ENCODE measurements around the gene NSMCE4A. TPM values are rescaled to one million over a fixed set of nuclear protein-coding genes. Genes with fewer than 3 reads are reported as not detected.
"Not testable (repeated sequence)": the region's sequence is repeated elsewhere in the genome, so short reads cannot be mapped to it uniquely, and the experiment has no call there.

NSMCE4A gene
- total and polyA plus RNA-seq, 2 experiments from 2014 or later, result 44.5 to 67.6 TPM

DNA sequence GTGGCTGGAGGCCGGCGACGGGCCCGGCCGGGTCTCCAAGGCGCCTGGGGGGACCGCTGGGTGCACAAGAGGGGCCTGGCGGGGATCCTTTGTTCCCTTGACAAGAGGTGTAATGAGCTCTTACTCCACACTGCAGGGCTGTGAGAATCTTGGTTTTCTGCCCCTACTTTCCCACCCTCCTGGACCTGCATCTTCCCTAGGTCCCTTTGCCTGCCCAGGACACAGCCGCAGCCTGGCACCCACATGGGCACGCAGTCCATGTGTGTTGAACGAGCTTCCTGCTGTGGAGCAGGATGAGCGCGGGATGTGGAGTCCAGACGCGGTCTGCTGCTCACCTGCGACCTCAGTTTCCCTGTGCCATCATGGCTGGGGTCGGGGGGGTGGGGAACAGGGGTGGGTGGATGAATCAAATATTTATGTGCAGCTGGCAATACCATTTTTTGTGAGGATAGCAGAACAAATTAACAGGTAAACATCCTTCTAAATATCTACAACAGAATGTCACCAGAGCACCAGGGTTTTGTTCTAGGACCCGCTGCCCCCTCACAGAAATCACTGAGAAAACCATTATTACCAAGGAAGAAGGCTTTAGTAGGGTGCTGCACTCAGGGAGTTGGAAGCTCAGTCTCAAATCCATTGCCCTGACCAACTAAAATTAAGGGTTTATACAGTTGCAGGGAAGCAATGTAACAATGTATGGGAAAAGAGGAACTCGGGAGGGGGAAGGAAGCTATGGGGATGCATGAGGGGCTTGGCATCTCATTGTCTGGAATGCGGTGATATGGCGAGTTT lies 474 bp upstream of the NSMCE4A start:
- H3K9me3 ChIP-seq (ENCODE audit: low read depth), result no peaks in the 10 kb centered on the region
- peak overlapping the region; percentile 100 for H3K4me3 ChIP-seq
- H4K20me1 ChIP-seq (ENCODE audit: insufficient read depth, poor library complexity, severe bottlenecking), result peaks cover 2% of the 10 kb centered on the region
- H3K36me3 ChIP-seq (replicated peaks; ENCODE audit: insufficient read depth, low read depth), result no peaks in the 10 kb centered on the region
- TF ChIP-seq, protein P1, sequence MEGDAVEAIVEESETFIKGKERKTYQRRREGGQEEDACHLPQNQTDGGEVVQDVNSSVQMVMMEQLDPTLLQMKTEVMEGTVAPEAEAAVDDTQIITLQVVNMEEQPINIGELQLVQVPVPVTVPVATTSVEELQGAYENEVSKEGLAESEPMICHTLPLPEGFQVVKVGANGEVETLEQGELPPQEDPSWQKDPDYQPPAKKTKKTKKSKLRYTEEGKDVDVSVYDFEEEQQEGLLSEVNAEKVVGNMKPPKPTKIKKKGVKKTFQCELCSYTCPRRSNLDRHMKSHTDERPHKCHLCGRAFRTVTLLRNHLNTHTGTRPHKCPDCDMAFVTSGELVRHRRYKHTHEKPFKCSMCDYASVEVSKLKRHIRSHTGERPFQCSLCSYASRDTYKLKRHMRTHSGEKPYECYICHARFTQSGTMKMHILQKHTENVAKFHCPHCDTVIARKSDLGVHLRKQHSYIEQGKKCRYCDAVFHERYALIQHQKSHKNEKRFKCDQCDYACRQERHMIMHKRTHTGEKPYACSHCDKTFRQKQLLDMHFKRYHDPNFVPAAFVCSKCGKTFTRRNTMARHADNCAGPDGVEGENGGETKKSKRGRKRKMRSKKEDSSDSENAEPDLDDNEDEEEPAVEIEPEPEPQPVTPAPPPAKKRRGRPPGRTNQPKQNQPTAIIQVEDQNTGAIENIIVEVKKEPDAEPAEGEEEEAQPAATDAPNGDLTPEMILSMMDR (IDR thresholded peaks at IDR 0.05; ENCODE audit: poor library complexity), result peak; percentile 70
- TF ChIP-seq EZH2 (IDR thresholded peaks at IDR 0.05; ENCODE audit: borderline replicate concordance), result no peak
- no peak for TF ChIP-seq EZH2phosphoT487 (IDR thresholded peaks at IDR 0.05; ENCODE audit: low read depth, severe bottlenecking, unreplicated experiment)
- peak overlapping the region; percentile 97 for H3K4me2 ChIP-seq
- H3K27ac ChIP-seq, result peak overlapping the region; percentile 100
- H3K4me1 ChIP-seq (ENCODE audit: insufficient read depth), result peaks cover 14% of the 10 kb centered on the region
- no peaks in the 10 kb centered on the region for H3K9me2 ChIP-seq (replicated peaks; ENCODE audit: insufficient read depth)
- H3K79me2 ChIP-seq, result peaks cover 29% of the 10 kb centered on the region
- DNase-seq (ENCODE audit: low spot score), result no peak
- WGBS (ENCODE audit: low lambda C conversion rate, missing lambda C conversion rate), result 51% methylated on average over 21 of the region's 21 CpGs
- peak overlapping the region; percentile 99 for H2AFZ ChIP-seq
- H3K27me3 ChIP-seq, result no peaks in the 10 kb centered on the region

DNA sequence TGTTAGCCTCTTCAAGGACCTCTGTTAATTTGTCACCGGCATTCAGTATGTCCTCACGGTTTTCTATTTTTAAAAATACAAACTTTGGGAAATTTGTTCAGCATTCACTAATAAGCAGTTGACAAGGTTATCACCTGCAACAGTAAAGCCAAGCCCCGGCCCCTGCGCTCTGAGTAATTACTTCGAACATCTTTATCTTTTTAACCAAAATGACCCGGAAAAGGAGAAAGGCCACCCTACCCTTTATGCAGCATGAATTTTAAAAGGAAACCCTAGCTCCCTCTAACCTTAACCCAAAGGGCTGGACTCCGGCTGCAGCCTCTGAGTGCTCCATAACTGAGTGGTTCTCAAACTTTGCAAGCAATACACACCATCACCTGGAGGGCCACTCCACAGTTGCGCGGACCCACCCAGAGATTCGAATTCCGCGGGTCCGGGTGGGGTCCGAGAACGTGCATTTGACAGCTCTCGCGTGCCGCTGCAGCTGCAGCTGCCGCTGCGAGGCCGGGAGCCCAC lies 940 bp downstream of the NSMCE4A start:
- Histone ChIP-seq H3K27ac (peak overlapping the region; percentile 100), H3K36me3 (replicated peaks; ENCODE audit: insufficient read depth, low read depth) (no peaks in the 10 kb centered on the region), H4K20me1 (ENCODE audit: insufficient read depth, poor library complexity, severe bottlenecking) (peaks cover 2% of the 10 kb centered on the region), H3K4me1 (ENCODE audit: insufficient read depth) (peaks cover 14% of the 10 kb centered on the region), H3K4me3 (peak overlapping the region; percentile 100), H3K79me2 (peaks cover 29% of the 10 kb centered on the region), H3K9me3 (ENCODE audit: low read depth) (no peaks in the 10 kb centered on the region), H3K4me2 (peak overlapping the region; percentile 97), H2AFZ (peak overlapping the region; percentile 99), H3K9me2 (replicated peaks; ENCODE audit: insufficient read depth) (no peaks in the 10 kb centered on the region), H3K27me3 (no peaks in the 10 kb centered on the region)
- 11% methylated on average over 21 of the region's 21 CpGs for WGBS (ENCODE audit: low lambda C conversion rate, missing lambda C conversion rate)
- no peak for DNase-seq (ENCODE audit: low spot score)
- TF ChIP-seq EZH2 (IDR thresholded peaks at IDR 0.05; ENCODE audit: borderline replicate concordance), result no peak
- no peak for TF ChIP-seq EZH2phosphoT487 (IDR thresholded peaks at IDR 0.05; ENCODE audit: low read depth, severe bottlenecking, unreplicated experiment)
- TF ChIP-seq, protein P1 (IDR thresholded peaks at IDR 0.05; ENCODE audit: poor library complexity), result no peak

DNA sequence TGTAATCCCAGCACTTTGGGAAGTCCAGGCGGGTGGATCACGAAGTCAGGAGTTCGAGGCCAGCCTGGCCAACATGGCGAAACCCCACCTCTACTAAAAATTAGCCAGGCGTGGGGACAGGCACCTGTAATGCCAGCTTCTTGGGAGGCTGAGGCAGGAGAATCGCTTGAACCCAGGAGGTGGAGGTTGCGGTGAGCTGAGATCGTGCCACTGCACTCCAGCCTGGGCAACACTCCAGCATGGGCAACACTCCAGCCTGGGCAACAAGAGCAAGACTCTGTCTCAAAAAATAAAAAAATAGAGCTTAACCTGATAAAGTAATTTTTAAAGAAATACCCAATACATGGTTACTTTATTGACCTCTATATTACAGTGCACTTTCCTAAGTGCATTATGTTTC lies 5.9 kb downstream of the NSMCE4A start:
- not testable (repeated sequence) for H3K27ac ChIP-seq; H2AFZ ChIP-seq; DNase-seq (ENCODE audit: low spot score); H3K4me3 ChIP-seq; H3K9me2 ChIP-seq (replicated peaks; ENCODE audit: insufficient read depth); H3K4me1 ChIP-seq (ENCODE audit: insufficient read depth); H3K36me3 ChIP-seq (replicated peaks; ENCODE audit: insufficient read depth, low read depth); H3K4me2 ChIP-seq; H3K9me3 ChIP-seq (ENCODE audit: low read depth); H3K27me3 ChIP-seq; H4K20me1 ChIP-seq (ENCODE audit: insufficient read depth, poor library complexity, severe bottlenecking)
- peaks cover 27% of the 10 kb centered on the region for H3K79me2 ChIP-seq
- WGBS (ENCODE audit: low lambda C conversion rate, missing lambda C conversion rate), result 99% methylated on average over 8 of the region's 8 CpGs

DNA sequence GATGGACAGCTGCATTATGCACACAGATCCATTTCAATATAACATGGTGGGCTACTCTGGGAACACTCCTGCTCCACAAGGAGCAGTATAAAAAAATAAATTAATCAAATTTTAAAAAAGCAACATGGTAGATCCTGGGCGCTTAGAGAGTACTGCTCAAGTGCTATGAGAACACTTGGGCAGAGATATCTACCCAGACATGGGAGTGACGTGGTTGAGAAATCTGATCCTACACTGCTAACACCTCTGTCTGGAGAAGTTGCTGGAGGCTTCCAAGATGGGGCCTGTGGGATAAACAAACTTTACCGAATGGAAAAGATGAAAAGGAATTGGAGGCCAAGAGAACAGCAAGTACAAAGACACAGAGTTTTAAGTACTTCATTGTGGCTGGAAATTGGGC lies 9.0 kb downstream of the NSMCE4A start:
- TF ChIP-seq EZH2phosphoT487 (IDR thresholded peaks at IDR 0.05; ENCODE audit: low read depth, severe bottlenecking, unreplicated experiment), result no peak
- TF ChIP-seq, protein P1 (IDR thresholded peaks at IDR 0.05; ENCODE audit: poor library complexity), result no peak
- TF ChIP-seq EZH2 (IDR thresholded peaks at IDR 0.05; ENCODE audit: borderline replicate concordance), result no peak
- Histone ChIP-seq H3K79me2 (no peaks in the 10 kb centered on the region), H3K36me3 (replicated peaks; ENCODE audit: insufficient read depth, low read depth) (no peaks in the 10 kb centered on the region), H3K4me2 (no peak overlapping the region), H2AFZ (no peak overlapping the region), H4K20me1 (ENCODE audit: insufficient read depth, poor library complexity, severe bottlenecking) (no peaks in the 10 kb centered on the region), H3K4me1 (ENCODE audit: insufficient read depth) (no peaks in the 10 kb centered on the region), H3K4me3 (no peak overlapping the region), H3K27me3 (no peaks in the 10 kb centered on the region), H3K9me2 (replicated peaks; ENCODE audit: insufficient read depth) (no peaks in the 10 kb centered on the region), H3K9me3 (ENCODE audit: low read depth) (no peaks in the 10 kb centered on the region), H3K27ac (no peak overlapping the region)
- no peak for DNase-seq (ENCODE audit: low spot score)
- WGBS (ENCODE audit: low lambda C conversion rate, missing lambda C conversion rate), result 71% methylated on average over 3 of the region's 3 CpGs
